Osteoblast (primary cell): ENCODE results near the gene MMP8. TPM values are rescaled to one million over a fixed set of nuclear protein-coding genes. Genes with fewer than 3 reads are reported as not detected.

Source experiments
- DNase-seq: peaks from one replicate; pipeline ENCODE4 v3.0.0; 2011; ENCODE audit warnings: low spot score, mixed read lengths; ENCODE audit not compliant: insufficient read length; ENCODE audit errors: missing footprints
- H2AFZ ChIP-seq: 2 replicates; pipeline ENCODE4 v1.6.0; 2011; ENCODE audit warnings: mild to moderate bottlenecking, low read length
- H3K27ac ChIP-seq: 2 replicates; pipeline ENCODE4 v1.5.1; 2011; ENCODE audit warnings: mild to moderate bottlenecking, low read depth, low read length, moderate library complexity
- H3K27me3 ChIP-seq: 2 replicates; pipeline ENCODE4 v1.6.0; 2012; ENCODE audit warnings: mild to moderate bottlenecking, control low read depth, inconsistent platforms, low read length, moderate library complexity; ENCODE audit not compliant: insufficient read depth
- H3K36me3 ChIP-seq: 2 replicates; pipeline ENCODE4 v1.5.1; 2011; ENCODE audit warnings: mild to moderate bottlenecking, low read length, control low read depth, moderate library complexity; ENCODE audit not compliant: insufficient read depth
- H3K4me1 ChIP-seq: 2 replicates; pipeline ENCODE4 v1.5.1; 2011; ENCODE audit warnings: mild to moderate bottlenecking, low read length, control low read depth, moderate library complexity; ENCODE audit not compliant: insufficient read depth
- H3K4me2 ChIP-seq: 2 replicates; pipeline ENCODE4 v1.6.0; 2011; ENCODE audit warnings: mild to moderate bottlenecking, low read length; ENCODE audit not compliant: insufficient read depth
- H3K4me3 ChIP-seq: fragments of 200-600 bp; sonication (generic); 3 replicates; pipeline ENCODE4 v1.5.1; 2012; ENCODE audit warnings: mild to moderate bottlenecking, low read length, inconsistent platforms; ENCODE audit not compliant: insufficient read depth
- H3K79me2 ChIP-seq: 2 replicates; pipeline ENCODE4 v1.6.0; 2012; ENCODE audit warnings: mild to moderate bottlenecking, low read length, control low read depth, inconsistent platforms; ENCODE audit not compliant: insufficient read depth
- H3K9me3 ChIP-seq: 2 replicates; pipeline ENCODE4 v1.5.1; 2011; ENCODE audit warnings: low read depth, low read length, control low read depth
- H4K20me1 ChIP-seq: 2 replicates; pipeline ENCODE4 v1.6.0; 2012; ENCODE audit warnings: mild to moderate bottlenecking, low read length, control low read depth; ENCODE audit not compliant: insufficient read depth
- total RNA-seq: library from RNA; depleted of rRNA; stranded (reverse); fragments of >200 nt; gene quantifications from 2 replicates; pipeline ENCODE4 v1.2.3, GENCODE V29; 2012
- TF ChIP-seq, protein P1 (sequence below): IDR thresholded peaks from 2 replicates; pipeline ENCODE4 v1.5.1; 2011; ENCODE audit warnings: mild to moderate bottlenecking, low read depth, low read length, moderate library complexity; ENCODE audit errors: extremely low read depth

MMP8 gene
- total RNA-seq, 1 donor: under 0.01 TPM

DNA sequence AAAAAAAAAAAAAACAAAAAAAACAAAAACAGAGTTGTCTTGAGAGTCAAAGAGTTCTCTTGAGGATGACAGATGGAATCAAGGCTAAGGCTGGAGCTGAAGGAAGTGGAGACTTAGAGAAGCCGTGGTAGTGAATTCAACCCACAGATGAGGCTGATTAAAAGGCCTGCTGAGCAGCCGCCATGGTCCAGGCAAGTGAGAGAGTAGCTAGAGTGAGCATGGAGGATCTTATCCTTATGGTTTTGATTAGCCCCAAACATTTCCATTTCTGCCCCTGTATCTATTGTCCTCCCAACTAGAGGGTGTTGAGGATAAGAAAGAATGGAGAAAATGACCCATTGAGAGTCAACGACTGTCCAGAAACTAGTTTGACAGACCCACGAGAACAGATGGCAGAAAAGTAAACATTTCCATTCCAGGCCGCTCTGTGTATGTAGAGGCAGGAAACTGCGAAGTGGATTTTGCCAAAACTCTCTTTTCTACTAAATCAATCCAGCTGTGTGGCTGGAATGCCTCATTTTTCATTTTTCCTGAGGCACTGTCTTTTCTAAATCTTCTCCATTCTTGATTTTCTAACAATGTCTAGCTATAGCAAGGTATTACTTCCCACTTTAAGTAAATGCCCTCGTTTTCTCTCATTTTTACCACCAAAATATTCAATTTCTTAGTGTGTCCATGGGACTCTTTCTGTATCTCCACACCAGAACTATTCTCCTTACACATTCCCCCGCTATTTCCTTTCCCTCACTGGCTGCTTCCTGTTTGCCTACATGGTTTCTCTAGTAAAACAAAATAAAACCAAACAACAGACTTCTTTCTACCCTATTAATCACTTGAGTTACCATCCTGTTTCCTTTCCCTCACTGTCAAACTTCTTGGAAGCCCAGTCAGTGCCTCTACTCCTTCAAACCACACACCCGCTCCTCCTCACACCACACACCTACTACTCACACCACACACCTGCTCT is 5.4 kb upstream of the MMP8 start:
- Histone ChIP-seq H3K9me3 (no peaks in the 10 kb centered on the region), H3K4me1 (no peaks in the 10 kb centered on the region), H2AFZ (peak overlapping the region; percentile 23), H3K36me3 (no peaks in the 10 kb centered on the region), H3K4me2 (no peak overlapping the region), H3K4me3 (no peak overlapping the region), H3K27ac (no peak overlapping the region), H3K27me3 (peaks cover 15% of the 10 kb centered on the region), H3K79me2 (no peaks in the 10 kb centered on the region), H4K20me1 (no peaks in the 10 kb centered on the region)
- no peak for DNase-seq
- TF ChIP-seq, protein P1, sequence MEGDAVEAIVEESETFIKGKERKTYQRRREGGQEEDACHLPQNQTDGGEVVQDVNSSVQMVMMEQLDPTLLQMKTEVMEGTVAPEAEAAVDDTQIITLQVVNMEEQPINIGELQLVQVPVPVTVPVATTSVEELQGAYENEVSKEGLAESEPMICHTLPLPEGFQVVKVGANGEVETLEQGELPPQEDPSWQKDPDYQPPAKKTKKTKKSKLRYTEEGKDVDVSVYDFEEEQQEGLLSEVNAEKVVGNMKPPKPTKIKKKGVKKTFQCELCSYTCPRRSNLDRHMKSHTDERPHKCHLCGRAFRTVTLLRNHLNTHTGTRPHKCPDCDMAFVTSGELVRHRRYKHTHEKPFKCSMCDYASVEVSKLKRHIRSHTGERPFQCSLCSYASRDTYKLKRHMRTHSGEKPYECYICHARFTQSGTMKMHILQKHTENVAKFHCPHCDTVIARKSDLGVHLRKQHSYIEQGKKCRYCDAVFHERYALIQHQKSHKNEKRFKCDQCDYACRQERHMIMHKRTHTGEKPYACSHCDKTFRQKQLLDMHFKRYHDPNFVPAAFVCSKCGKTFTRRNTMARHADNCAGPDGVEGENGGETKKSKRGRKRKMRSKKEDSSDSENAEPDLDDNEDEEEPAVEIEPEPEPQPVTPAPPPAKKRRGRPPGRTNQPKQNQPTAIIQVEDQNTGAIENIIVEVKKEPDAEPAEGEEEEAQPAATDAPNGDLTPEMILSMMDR: no peak

DNA sequence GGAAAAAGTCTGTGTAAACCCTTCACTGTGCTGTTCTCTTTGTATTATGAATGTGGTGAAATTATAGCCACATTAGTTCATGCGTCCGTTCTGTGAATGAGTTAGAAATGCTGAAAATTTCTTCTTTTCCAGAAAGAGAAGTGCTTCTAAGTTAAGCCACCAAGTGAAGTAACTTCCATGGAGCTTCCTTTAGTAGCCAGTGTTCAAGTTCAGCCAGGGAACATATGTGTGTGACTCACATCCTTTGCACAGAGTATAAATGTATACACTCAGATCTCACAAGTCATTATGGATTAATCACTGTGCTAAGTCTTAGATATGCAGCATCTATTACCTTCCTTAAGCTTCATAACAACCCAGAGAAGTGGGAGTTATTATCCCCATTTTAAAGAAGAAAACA is 3.1 kb upstream of the MMP8 start:
- no peaks in the 10 kb centered on the region for H3K4me1 ChIP-seq
- H3K4me2 ChIP-seq: no peak overlapping the region
- H3K4me3 ChIP-seq: no peak overlapping the region
- no peaks in the 10 kb centered on the region for H3K79me2 ChIP-seq
- no peaks in the 10 kb centered on the region for H3K36me3 ChIP-seq
- no peaks in the 10 kb centered on the region for H3K9me3 ChIP-seq
- TF ChIP-seq, protein P1: no peak
- H3K27me3 ChIP-seq: peaks cover 5% of the 10 kb centered on the region
- no peaks in the 10 kb centered on the region for H4K20me1 ChIP-seq
- no peak for DNase-seq
- H2AFZ ChIP-seq: no peak overlapping the region
- no peak overlapping the region for H3K27ac ChIP-seq

DNA sequence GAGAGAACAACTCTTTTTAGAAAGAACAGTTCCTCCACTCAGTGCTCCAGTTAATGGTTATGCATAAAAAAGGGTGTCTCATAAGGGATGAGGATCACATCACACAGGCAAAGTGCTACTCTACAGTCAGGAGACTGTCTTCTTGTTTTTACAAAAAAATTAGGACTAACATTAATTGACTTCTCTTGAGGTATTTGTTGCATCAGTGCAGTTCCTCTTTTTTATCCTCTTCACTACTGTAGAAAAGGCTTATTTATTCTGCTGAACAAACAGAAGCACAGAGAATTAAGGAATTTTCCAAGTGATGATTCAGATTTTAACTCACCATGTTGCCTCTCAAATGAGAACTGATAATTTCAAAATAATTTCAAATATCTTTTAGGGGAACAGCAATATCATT is 1.9 kb downstream of the MMP8 start:
- DNase-seq: no peak
- Histone ChIP-seq H3K79me2 (no peaks in the 10 kb centered on the region), H3K36me3 (no peaks in the 10 kb centered on the region), H3K4me2 (no peak overlapping the region), H3K9me3 (no peaks in the 10 kb centered on the region), H3K4me3 (no peak overlapping the region), H4K20me1 (no peaks in the 10 kb centered on the region), H2AFZ (no peak overlapping the region), H3K27me3 (no peaks in the 10 kb centered on the region), H3K27ac (no peak overlapping the region), H3K4me1 (no peaks in the 10 kb centered on the region)
- TF ChIP-seq, protein P1: no peak

DNA sequence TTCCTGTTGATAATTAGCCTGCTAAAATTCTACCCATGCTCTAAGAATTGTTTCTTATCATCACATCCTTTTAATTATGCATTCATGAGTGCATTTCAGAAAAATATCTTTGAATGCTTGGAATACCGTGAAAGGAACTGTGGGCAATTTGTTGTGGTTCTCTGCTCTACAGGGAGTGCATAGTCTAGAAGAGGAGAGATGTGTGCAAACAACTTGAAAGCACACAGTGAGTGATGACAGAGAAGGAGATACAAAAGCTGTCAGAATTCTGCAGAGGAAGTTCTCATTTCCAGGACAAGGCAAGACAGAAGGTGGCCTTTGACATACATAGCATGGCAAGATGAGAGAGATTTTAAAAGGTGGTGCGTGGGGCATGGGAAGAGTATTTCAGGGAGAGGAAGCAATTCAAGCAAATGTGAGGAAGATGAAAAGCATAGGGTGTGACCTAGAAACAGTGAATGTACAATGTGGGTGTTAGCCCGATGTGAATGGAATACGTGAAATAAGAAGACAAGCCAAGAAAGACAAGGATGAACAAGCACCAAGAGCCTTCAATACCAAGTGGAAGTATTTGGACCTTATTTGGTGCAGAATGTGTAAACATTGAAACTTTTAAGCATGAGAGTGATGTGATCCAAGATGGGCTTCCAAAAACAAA is 5.0 kb downstream of the MMP8 start:
- Histone ChIP-seq H3K9me3 (no peaks in the 10 kb centered on the region), H3K27me3 (peaks cover 24% of the 10 kb centered on the region), H3K27ac (no peak overlapping the region), H4K20me1 (no peaks in the 10 kb centered on the region), H3K4me1 (no peaks in the 10 kb centered on the region), H3K4me2 (no peak overlapping the region), H2AFZ (no peak overlapping the region), H3K4me3 (no peak overlapping the region), H3K36me3 (no peaks in the 10 kb centered on the region), H3K79me2 (no peaks in the 10 kb centered on the region)
- TF ChIP-seq, protein P1: no peak
- DNase-seq: no peak
